ENCODE results near the gene SMIM31.

SMIM31 gene

DNA sequence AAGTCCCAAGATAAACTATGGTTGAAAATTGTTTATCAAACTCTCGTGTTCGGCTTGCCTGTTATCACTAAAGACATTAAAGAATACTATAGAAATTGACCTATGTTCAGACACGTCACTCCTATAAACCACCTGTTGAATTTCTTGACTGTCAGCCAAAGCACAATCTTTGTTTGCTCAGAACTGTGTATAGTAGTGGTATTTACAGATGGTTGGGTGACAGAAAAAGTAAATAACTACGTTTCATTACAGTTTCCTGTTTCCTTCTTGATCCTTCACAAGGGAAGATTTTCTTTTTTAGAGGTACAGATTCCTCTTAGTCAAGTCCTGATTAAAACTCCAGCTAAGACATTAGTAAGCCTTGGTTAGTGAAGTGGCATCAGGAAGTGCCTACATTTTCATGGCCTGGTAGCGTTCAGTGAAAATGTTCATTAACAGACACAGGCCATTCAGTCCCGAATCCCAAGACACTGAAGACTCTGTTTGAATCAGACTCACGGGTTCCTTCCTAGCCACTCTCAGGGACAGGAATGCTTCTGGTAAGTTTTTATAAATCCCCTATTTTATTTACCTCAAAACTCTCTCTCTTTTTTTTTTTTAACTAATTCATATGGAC, at the start of gene SMIM31:
TSS of gene SMIM31 (plus strand) at position 259 of the 616 bp plus-strand sequence. CDS start 16,313 bp downstream, outside the sequence.
- DNase-seq (ENCODE audit: low read depth in 2 of 2) = no peak

- no peak for DNase-seq (ENCODE audit: low read depth in 2 of 2)
Observed at GRCh38 chr4:164706675-164707074, 47.3 kb upstream of the SMIM31 start.

GRCh38 chr4:164716901-164717300, 37.0 kb upstream of the SMIM31 start:
- DNase-seq (ENCODE audit: low read depth in 2 of 2) = no peak

GRCh38 chr4:164718827-164719226, 35.1 kb upstream of the SMIM31 start:
- no peak for DNase-seq (ENCODE audit: low read depth in 2 of 2)

DNA sequence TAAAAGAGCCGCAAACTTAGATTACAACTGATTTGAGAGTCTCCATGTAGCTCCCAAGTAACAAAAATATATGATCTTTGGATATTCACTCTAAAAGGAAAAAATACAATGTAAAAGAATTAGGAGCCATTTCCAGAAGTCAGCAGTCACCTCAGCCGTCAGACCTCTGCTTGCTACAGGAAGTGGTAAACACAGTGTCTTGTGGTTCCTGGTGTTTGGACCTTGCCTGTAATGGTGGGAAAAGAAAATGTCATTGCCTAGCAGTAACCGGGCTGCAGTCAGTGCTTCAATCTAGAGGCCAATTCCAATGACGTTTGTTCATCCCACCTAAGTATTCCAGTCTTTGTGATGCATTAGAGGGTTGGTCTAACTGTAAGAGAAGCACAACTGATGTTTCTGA, 28.9 kb upstream of the SMIM31 start:
- no peak for DNase-seq (ENCODE audit: low read depth in 2 of 2)

GRCh38 chr4:164730705-164731393, 23.1 kb upstream of the SMIM31 start:
- DNase-seq (ENCODE audit: low read depth in 2 of 2) = no peak

GRCh38 chr4:164731827-164732474, 22.0 kb upstream of the SMIM31 start:
- peak; percentile 1 to 4 for DNase-seq (ENCODE audit: low read depth in 2 of 2)

DNA sequence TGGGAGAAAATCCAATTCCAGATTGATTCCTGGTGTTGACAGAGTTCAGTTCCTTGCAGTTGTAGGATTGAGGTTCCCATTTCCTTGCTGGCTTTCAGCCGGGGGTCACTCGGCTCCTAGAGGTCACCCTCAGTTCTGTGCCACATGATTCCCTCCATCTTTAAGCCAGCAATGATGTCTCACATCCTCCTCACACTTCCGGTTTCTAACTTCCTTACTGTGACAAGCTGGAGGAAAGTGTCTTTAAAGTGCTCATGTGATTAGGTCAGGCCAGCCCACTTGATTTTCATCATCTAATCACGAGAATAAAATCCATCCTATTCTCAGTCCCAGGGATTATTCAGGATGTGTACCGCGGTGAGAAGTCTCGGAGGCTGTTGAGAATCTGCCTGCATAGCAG, 19.4 kb upstream of the SMIM31 start:
- DNase-seq (ENCODE audit: low read depth in 2 of 2) = no peak

GRCh38 chr4:164748375-164748774, 5.6 kb upstream of the SMIM31 start:
- peak; percentile 1 for DNase-seq (ENCODE audit: low read depth in 2 of 2)

DNA sequence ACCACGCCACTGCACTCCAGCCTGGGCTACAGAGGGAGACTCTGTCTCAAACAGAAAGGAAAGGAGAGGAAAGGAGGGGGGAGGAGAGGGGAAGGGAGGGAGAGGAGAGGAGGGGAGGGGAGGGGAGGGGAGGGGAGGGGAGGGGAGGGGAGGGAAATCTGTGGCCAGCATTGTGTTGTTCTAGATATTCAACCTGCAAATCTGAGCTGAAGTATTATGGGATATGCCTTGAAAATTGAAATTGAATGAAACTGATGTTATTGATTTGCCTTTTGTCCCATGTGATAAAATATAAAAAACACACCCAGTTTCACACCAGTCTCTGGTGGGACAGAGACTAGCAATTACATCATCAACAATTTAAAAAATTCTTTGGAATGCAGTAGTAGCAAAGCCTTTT, 1.5 kb downstream of the SMIM31 start:
- no peak for DNase-seq (ENCODE audit: low read depth in 2 of 2)

- DNase-seq (ENCODE audit: low read depth in 2 of 2) = no peak
Observed at GRCh38 chr4:164756686-164757085, 2.8 kb downstream of the SMIM31 start.

- no peak for DNase-seq (ENCODE audit: low read depth in 2 of 2)
Observed at GRCh38 chr4:164761241-164761640, 7.3 kb downstream of the SMIM31 start.

DNA sequence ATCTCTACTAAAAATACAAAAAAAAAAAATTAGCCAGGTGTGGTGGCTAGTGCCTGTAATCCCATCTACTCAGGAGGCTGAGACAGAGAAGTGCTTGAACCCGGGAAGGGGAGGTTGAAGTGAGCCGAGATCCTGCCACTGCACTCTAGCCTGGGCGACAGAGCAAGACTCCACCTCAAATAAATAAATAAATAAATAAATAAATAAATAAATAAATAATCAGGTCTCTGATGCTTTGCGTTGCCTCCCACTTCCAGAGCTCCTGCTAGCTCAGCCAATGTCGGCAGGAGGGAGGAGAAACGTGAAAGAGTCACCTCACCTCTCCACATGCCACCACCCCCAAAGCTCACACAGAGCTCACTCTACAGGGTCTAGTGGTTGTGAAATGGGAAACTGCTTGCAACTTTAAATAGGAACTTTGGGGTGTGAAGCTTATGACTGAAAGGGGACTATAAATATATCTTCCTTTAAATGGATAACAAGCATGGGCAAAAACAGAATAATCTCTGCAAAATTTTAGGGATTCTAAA, 7.9 kb downstream of the SMIM31 start:
- DNase-seq (ENCODE audit: low read depth in 2 of 2) = no peak

DNA sequence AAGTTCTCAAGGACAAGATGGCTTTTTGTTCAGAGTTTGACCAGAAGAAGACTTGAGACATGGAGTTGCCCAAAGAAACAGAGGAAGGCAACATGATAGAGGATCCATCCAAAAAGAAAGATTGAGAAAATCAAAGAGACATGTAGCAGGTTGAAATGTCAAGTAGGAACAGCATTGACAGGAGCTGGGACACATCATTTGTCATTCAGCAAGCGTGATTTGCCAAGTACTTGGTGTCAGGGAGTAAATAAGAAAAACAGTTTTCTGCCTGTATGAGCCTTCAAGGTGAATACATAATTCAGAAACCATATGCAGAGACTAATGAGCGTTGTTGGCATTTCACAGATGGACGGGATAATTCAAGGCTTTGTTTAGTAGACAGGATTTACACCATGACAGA, 11.2 kb downstream of the SMIM31 start:
- no peak for DNase-seq (ENCODE audit: low read depth in 2 of 2)

DNA sequence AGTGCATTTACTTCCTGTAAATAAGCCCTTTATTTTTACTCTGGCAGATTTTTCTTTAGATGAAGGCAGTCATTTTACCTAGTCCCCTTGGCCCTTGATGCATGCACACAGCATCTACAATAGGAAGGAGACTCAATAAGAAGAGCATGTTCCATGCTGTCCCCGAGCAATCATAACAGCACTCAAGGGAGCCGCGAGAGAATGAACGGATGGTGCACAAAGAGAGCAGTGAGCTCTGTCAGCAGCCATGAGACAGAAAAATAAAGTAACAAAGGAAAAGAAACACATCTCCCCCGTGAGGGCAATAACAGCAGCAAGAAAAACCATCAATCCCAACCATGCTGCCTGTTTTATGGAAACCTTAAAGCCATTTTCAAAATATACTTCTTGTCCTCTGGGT, 11.9 kb downstream of the SMIM31 start:
- DNase-seq (ENCODE audit: low read depth in 2 of 2) = no peak

GRCh38 chr4:164768516-164768915, 14.6 kb downstream of the SMIM31 start:
- DNase-seq (ENCODE audit: low read depth in 2 of 2) = no peak

DNA sequence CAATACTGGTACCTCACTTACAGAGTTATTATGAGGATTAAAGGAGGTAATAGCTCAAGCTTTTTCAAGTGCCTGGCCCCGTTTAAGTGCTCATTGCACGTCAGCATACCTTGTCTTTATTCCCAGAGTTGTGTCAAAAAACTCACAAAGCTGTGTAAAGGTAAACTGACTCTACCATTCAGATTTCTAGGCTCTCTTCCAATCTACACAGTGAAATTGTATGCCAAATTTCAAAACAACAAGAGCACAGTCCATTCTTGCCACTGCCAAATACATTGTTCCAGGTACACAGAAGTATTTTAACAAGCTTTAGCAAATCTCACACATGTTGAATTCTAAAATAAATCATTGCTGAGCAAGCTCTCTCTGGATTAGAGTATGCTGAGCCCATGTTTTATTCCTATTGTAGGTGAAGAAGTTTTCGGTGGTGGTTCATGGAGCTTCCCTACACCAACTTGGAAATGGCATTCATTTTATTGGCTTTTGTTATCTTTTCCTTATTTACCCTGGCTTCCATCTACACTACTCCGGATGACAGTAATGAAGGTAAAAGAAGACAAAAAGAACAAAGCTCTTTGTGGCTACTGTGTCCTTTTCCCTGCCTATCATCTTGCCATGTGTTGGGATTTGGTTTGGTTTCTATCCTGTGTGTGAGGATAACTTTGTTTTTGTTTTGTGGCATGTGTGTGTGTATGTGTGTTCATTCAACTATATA, 16.2 kb downstream of the SMIM31 start:
- no peak for DNase-seq (ENCODE audit: low read depth in 2 of 2)

GRCh38 chr4:164771088-164771487, 17.2 kb downstream of the SMIM31 start:
- no peak for DNase-seq (ENCODE audit: low read depth in 2 of 2)

DNA sequence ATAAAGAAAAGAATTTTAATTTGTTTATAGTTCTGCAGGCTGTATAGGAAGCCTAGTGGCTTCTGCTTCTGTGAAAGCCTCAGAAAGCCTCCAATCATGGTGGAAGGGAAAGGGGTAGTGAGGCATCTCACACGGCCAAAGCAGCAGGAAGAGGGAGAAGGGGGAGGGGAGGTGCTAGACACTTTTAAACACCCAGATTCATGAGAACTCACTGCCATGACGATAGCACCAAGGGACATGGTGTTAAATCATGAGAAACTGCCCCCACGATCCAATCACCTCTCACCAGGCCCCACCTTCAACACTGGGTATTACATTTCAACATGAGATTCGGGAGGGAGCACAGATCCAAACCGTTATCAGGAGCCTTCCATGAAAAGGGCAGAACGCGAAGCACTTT, 18.1 kb downstream of the SMIM31 start:
- DNase-seq (ENCODE audit: low read depth in 2 of 2) = no peak

DNA sequence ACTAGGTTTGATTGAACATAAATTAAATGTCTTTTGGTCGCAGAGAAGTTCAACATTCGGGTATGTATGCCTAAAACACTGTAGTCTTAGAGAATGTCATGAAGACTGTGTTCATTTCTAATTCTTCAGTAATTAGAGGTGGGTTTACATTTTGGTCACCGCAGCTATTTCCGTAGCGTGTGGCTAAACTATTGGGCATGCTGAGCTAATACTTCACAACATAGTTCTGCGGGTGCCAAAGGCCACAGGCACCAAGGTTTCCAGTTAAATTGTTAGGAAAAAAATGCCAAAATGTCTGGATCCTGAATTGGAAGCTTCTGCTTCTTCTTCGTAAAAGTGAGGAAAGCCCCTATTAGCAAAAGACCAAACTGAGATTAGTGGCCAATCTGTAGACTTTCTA, 25.1 kb downstream of the SMIM31 start:
- DNase-seq (ENCODE audit: low read depth in 2 of 2) = no peak

DNA sequence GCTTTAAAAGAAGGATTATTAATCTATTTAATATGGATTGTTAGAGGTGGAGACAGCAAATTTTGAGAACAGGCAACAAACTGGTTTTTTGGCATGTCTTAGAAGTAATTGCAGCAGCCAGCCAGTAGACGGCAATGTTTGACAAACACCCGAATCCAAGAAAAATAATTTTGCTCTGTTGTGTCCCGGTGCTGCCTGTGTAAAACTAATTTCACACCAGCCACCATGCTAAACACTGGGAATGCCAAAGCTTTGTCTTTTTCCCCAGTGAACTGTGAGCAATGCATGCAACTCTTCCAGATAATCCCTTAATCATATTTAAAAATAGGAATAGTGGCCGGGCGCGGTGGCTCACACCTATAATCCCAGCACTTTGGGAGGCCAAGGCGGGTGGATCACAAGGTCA, 25.9 kb downstream of the SMIM31 start:
- peak in 1 of 2 experiments; percentile 1 for DNase-seq (ENCODE audit: low read depth in 2 of 2)

- DNase-seq (ENCODE audit: low read depth in 2 of 2) = no peak
Observed at GRCh38 chr4:164780839-164781238, 26.9 kb downstream of the SMIM31 start.

All from fibroblast of skin of left biceps (primary cell).